Gastroesophageal sphincter (tissue), 4 donors: Measurements from ENCODE around the gene MTSS2. TPM values are rescaled to one million over a fixed set of nuclear protein-coding genes. Genes with fewer than 3 reads are reported as not detected.
A peak's percentile ranks its signal among the peaks of the same experiment; 100 is the strongest.

Source experiments
- ATAC-seq: fragments of 150-250 bp; one replicate; pipeline ENCODE4 v1.9.1; 2016; ENCODE audit warnings: mild to moderate bottlenecking, moderate library complexity
- H3K27ac ChIP-seq, 4 donors: fragments of 200-600 bp; sonication (generic) in 3 of 4; 1 replicate in 3 of 4; 2 replicates in 1 of 4; pipeline ENCODE4 v1.5.1; 2016 to 2019
- H3K27me3 ChIP-seq: fragments of 200-600 bp; sonication (generic); one replicate; pipeline ENCODE4 v1.5.1; 2019
- H3K36me3 ChIP-seq, 2 donors: fragments of 200-600 bp; sonication (generic); one replicate each; pipeline ENCODE4 v1.5.1; 2019; ENCODE audit warnings: control low read depth in 1 of 2
- H3K4me1 ChIP-seq, 3 donors: fragments of 200-600 bp; sonication (generic); 1 replicate in 2 of 3; 2 replicates in 1 of 3; pipeline ENCODE4 v1.5.1; 2016 to 2019; ENCODE audit warnings: control low read depth in 2 of 3
- H3K4me3 ChIP-seq, 2 donors: fragments of 200-600 bp; sonication (generic); one replicate each; pipeline ENCODE4 v1.5.1; 2019; ENCODE audit warnings: mild to moderate bottlenecking in 1 of 2, moderate library complexity in 1 of 2
- H3K9me3 ChIP-seq, 3 donors: fragments of 200-600 bp; sonication (generic); one replicate each; pipeline ENCODE4 v1.5.1; 2017 to 2019; ENCODE audit warnings: control low read depth in 2 of 3
- CTCF ChIP-seq, 4 experiments: fragments of 200-600 bp in 2 of 4; fragments of 450-650 bp in 2 of 4; sonication (generic) in 1 of 4; IDR thresholded peaks; one replicate each; pipeline ENCODE4 v1.5.1; 2017 to 2019; ENCODE audit warnings: antibody characterized with exemption in 4 of 4, mild to moderate bottlenecking in 2 of 4, moderate library complexity in 2 of 4
- EP300 ChIP-seq: sonication (generic); formaldehyde crosslinking; IDR thresholded peaks from one replicate; pipeline ENCODE4 v1.6.1; 2017; ENCODE audit warnings: antibody characterized with exemption, mild to moderate bottlenecking
- POLR2A ChIP-seq, 2 donors: fragments of 450-650 bp; IDR thresholded peaks; one replicate each; pipeline ENCODE4 v1.6.1; 2017; ENCODE audit warnings: antibody characterized with exemption in 2 of 2, mild to moderate bottlenecking in 2 of 2, moderate library complexity in 1 of 2
- POLR2AphosphoS5 ChIP-seq: sonication (generic); formaldehyde crosslinking; IDR thresholded peaks from one replicate; pipeline ENCODE4 v1.6.1; 2017; ENCODE audit warnings: antibody characterized with exemption
- whole genome bisulfite sequencing, 2 donors: methylation state at CpG; one replicate each; pipeline ENCODE4 v1.1.5; 2018; ENCODE audit warnings: low coverage in 1 of 2; 5-methylcytosine and 5-hydroxymethylcytosine counted together
- total RNA-seq, 4 donors: library from RNA; depleted of rRNA; stranded (reverse); fragments of >200 nt; gene quantifications; one replicate each; pipeline ENCODE4 v1.1.0, GENCODE V29; 2016

MTSS2 gene
- total RNA-seq, 4 donors from 2014 or later: 70.9 to 234 (median 85.9) TPM

GRCh38 chr16:70656065-70656711 lies 29.7 kb downstream of the MTSS2 start:
- no peaks in the 10 kb centered on the region for H3K9me3 ChIP-seq
- ATAC-seq: no peak
- no peaks in the 10 kb centered on the region for H3K36me3 ChIP-seq
- H3K4me1 ChIP-seq: peaks cover 0 to 18% (median 0%) of the 10 kb centered on the region in 3 donors
- H3K27ac ChIP-seq: no peak overlapping the region
- WGBS, 2 donors: 78 to 92% methylated on average over 2 to 3 of the region's 8 CpGs
- H3K27me3 ChIP-seq: no peaks in the 10 kb centered on the region
- TF ChIP-seq POLR2AphosphoS5: no peak
- no peak for TF ChIP-seq POLR2A (IDR thresholded peaks at IDR 0.05)
- no peak for TF ChIP-seq CTCF (IDR thresholded peaks at IDR 0.05)
- no peak for TF ChIP-seq EP300
- no peak overlapping the region for H3K4me3 ChIP-seq

DNA sequence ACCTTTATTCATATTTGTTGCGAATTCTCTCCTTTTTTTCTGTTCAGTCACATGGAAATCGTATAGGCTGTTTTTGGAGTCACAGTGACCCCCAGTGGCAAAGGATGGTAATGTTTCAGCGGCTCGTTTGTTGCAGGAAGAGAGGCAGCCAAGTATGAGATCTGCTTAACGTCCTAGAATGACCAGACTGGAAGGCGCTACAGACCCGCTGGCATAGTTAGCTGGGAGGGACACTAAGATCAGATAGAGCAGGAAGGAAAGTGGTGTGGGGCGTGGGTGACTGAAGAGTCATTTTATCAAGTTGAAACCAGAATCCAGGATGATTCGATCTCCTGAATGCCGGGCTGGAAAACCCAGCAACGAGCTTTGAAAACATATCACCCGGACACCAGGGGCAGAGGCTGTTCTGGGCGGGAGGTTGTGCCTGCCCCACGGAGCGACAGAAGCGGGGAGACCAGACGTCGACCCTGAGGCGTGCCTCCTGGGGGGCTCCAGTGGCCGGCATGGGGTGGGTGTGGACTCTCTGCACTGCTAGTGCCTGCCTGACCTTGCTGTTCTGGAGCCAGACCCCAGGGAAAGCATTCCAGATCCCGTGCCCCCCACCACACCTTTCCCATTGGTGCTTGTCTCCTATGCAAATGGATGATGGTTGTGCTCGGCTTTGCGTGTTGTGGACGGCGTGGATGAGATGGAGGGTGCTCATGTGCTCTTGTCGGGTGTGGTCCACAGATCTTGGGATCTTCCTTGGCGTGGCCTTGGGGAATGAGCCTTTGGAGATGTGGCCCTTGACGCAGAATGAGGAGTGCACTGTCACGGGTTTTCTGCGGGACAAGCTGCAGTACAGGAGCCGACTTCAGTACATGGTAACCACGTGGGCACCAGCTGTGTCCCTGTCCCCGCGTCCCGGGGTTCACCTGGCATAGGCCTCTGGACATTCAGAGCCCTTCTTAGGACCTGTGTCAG lies 31.8 kb downstream of the MTSS2 start:
- TF ChIP-seq POLR2AphosphoS5 (peak; percentile 82), POLR2A (IDR thresholded peaks at IDR 0.05) (no peak), EP300 (no peak), CTCF (IDR thresholded peaks at IDR 0.05) (peak in 3 of 4 experiments; percentile 90 to 98 (median 96))
- WGBS, 2 donors: 1 to 2% methylated on average over 12 of the region's 35 CpGs
- H3K36me3 ChIP-seq: no peaks in the 10 kb centered on the region
- ATAC-seq: peak; percentile 77
- H3K9me3 ChIP-seq: no peaks in the 10 kb centered on the region
- H3K4me3 ChIP-seq: peak overlapping the region in 1 of 2 donors; percentile 30
- H3K27me3 ChIP-seq: no peaks in the 10 kb centered on the region
- H3K27ac ChIP-seq: peak overlapping the region in 3 of 4 donors; percentile 41 to 66 (median 65)
- peaks cover 0 to 8% (median 0%) of the 10 kb centered on the region in 3 donors for H3K4me1 ChIP-seq

GRCh38 chr16:70653406-70653805 lies 32.4 kb downstream of the MTSS2 start:
- H3K36me3 ChIP-seq: no peaks in the 10 kb centered on the region
- H3K27ac ChIP-seq: peak overlapping the region in 2 of 4 donors; percentile 65 to 66
- TF ChIP-seq POLR2AphosphoS5: no peak
- TF ChIP-seq POLR2A (IDR thresholded peaks at IDR 0.05): no peak
- no peak for TF ChIP-seq EP300
- no peak for TF ChIP-seq CTCF (IDR thresholded peaks at IDR 0.05)
- 88 to 92% methylated on average over 2 to 4 of the region's 4 CpGs for WGBS, 2 donors
- H3K27me3 ChIP-seq: no peaks in the 10 kb centered on the region
- peaks cover 0 to 8% (median 0%) of the 10 kb centered on the region in 3 donors for H3K4me1 ChIP-seq
- no peak for ATAC-seq
- H3K4me3 ChIP-seq: no peak overlapping the region
- no peaks in the 10 kb centered on the region for H3K9me3 ChIP-seq

- TF ChIP-seq POLR2AphosphoS5: no peak
- no peak for TF ChIP-seq POLR2A (IDR thresholded peaks at IDR 0.05)
- TF ChIP-seq CTCF (IDR thresholded peaks at IDR 0.05): no peak
- TF ChIP-seq EP300: no peak
- H3K36me3 ChIP-seq: no peaks in the 10 kb centered on the region
- ATAC-seq: no peak
- H3K9me3 ChIP-seq: no peaks in the 10 kb centered on the region
- H3K4me1 ChIP-seq: peaks cover 0 to 13% (median 0%) of the 10 kb centered on the region in 3 donors
- no peak overlapping the region for H3K4me3 ChIP-seq
- H3K27ac ChIP-seq: no peak overlapping the region
- no peaks in the 10 kb centered on the region for H3K27me3 ChIP-seq
- 64 to 73% methylated on average over 1 to 2 of the region's 2 CpGs for WGBS, 2 donors
Measured at GRCh38 chr16:70652322-70652721, 33.5 kb downstream of the MTSS2 start.
